Measurements from ENCODE around the gene DLEC1. TPM values are rescaled to one million over a fixed set of nuclear protein-coding genes. Genes with fewer than 3 reads are reported as not detected.

DLEC1 gene
- total and polyA plus RNA-seq, 2 experiments from 2014 or later: 0.31 to 0.66 TPM

GRCh38 chr3:38150780-38151528 lies 111.9 kb downstream of the DLEC1 start:
- H3K27me3 ChIP-seq (ENCODE audit: insufficient read depth): no peaks in the 10 kb centered on the region
- H2AFZ ChIP-seq: peak overlapping the region; percentile 52; the same call in 1 of the 2 replicates
- Mint-ChIP-seq H3K4me3 (no peak overlapping the region), H3K4me1 (peaks cover 4% of the 10 kb centered on the region; the same call in 1 of the 3 replicates), H3K27ac (no peak overlapping the region), H3K27me3 (ENCODE audit: insufficient read depth, low read depth, poor library complexity) (peaks cover 3% of the 10 kb centered on the region), H3K36me3 (ENCODE audit: low read depth) (no peaks in the 10 kb centered on the region), H3K9me3 (peaks cover 6% of the 10 kb centered on the region; the same call in 1 of the 3 replicates)
- H3F3A ChIP-seq (replicated peaks; ENCODE audit: low read depth): no peaks in the 10 kb centered on the region
- DNase-seq (ENCODE audit: low spot score) (peak; percentile 41), ATAC-seq (no peak; the same call in 1 of the 3 replicates)
- no peaks in the 10 kb centered on the region for H4K20me1 ChIP-seq (replicated peaks; ENCODE audit: insufficient read depth)
- H3K9me2 ChIP-seq (ENCODE audit: insufficient read depth): peaks cover 10% of the 10 kb centered on the region
- no peaks in the 10 kb centered on the region for H3K36me3 ChIP-seq (ENCODE audit: insufficient read depth)
- no peak overlapping the region for H3K4me2 ChIP-seq
- H3K79me2 ChIP-seq (replicated peaks; ENCODE audit: insufficient read depth): no peaks in the 10 kb centered on the region
- no peak overlapping the region for H3K27ac ChIP-seq (ENCODE audit: low read depth)
- TF ChIP-seq, protein P1, sequence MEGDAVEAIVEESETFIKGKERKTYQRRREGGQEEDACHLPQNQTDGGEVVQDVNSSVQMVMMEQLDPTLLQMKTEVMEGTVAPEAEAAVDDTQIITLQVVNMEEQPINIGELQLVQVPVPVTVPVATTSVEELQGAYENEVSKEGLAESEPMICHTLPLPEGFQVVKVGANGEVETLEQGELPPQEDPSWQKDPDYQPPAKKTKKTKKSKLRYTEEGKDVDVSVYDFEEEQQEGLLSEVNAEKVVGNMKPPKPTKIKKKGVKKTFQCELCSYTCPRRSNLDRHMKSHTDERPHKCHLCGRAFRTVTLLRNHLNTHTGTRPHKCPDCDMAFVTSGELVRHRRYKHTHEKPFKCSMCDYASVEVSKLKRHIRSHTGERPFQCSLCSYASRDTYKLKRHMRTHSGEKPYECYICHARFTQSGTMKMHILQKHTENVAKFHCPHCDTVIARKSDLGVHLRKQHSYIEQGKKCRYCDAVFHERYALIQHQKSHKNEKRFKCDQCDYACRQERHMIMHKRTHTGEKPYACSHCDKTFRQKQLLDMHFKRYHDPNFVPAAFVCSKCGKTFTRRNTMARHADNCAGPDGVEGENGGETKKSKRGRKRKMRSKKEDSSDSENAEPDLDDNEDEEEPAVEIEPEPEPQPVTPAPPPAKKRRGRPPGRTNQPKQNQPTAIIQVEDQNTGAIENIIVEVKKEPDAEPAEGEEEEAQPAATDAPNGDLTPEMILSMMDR (conservative IDR thresholded peaks at IDR 0.05; ENCODE audit: low read depth in 2 of 2): peak; percentile 60 to 65
- no peak for TF ChIP-seq ZNF114 (CRISPR knock-in tag; IDR thresholded peaks at IDR 0.05)
- no peak overlapping the region for H3K4me3 ChIP-seq
- H3K4me1 ChIP-seq (ENCODE audit: insufficient read depth): no peaks in the 10 kb centered on the region

- no peaks in the 10 kb centered on the region for H4K20me1 ChIP-seq (replicated peaks; ENCODE audit: insufficient read depth)
- Mint-ChIP-seq H3K27me3 (ENCODE audit: insufficient read depth, low read depth, poor library complexity) (peaks cover 3% of the 10 kb centered on the region), H3K36me3 (ENCODE audit: low read depth) (no peaks in the 10 kb centered on the region), H3K4me3 (no peak overlapping the region), H3K27ac (no peak overlapping the region), H3K9me3 (0 out of 3 replicates have a peak, but pooled peaks cover under 1% of the 10 kb centered on the region), H3K4me1 (peaks cover 4% of the 10 kb centered on the region; the same call in 1 of the 3 replicates)
- no peak overlapping the region for H3K27ac ChIP-seq (ENCODE audit: low read depth)
- ATAC-seq (no peak), DNase-seq (ENCODE audit: low spot score) (no peak)
- H3K9me2 ChIP-seq (ENCODE audit: insufficient read depth): peaks cover 10% of the 10 kb centered on the region
- H3K4me3 ChIP-seq: no peak overlapping the region
- no peaks in the 10 kb centered on the region for H3F3A ChIP-seq (replicated peaks; ENCODE audit: low read depth)
- no peak overlapping the region for H3K4me2 ChIP-seq
- no peak overlapping the region for H2AFZ ChIP-seq
- H3K4me1 ChIP-seq (ENCODE audit: insufficient read depth): no peaks in the 10 kb centered on the region
- H3K27me3 ChIP-seq (ENCODE audit: insufficient read depth): no peaks in the 10 kb centered on the region
- no peaks in the 10 kb centered on the region for H3K79me2 ChIP-seq (replicated peaks; ENCODE audit: insufficient read depth)
- no peaks in the 10 kb centered on the region for H3K36me3 ChIP-seq (ENCODE audit: insufficient read depth)
- TF ChIP-seq ZNF114 (CRISPR knock-in tag; IDR thresholded peaks at IDR 0.05) (no peak), EZH2phosphoT487 (IDR thresholded peaks at IDR 0.05; ENCODE audit: unreplicated experiment) (no peak), JUNB (IDR thresholded peaks at IDR 0.05; ENCODE audit: unreplicated experiment) (no peak), REST (IDR thresholded peaks at IDR 0.05; ENCODE audit: unreplicated experiment) (no peak)
- TF ChIP-seq, protein P2, sequence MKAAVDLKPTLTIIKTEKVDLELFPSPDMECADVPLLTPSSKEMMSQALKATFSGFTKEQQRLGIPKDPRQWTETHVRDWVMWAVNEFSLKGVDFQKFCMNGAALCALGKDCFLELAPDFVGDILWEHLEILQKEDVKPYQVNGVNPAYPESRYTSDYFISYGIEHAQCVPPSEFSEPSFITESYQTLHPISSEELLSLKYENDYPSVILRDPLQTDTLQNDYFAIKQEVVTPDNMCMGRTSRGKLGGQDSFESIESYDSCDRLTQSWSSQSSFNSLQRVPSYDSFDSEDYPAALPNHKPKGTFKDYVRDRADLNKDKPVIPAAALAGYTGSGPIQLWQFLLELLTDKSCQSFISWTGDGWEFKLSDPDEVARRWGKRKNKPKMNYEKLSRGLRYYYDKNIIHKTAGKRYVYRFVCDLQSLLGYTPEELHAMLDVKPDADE (IDR thresholded peaks at IDR 0.05): no peak
These were observed 112.8 kb downstream of the DLEC1 start for GRCh38 chr3:38151667-38152265.

Data from GM23338 (cell line).